Tibial nerve (tissue), 4 donors: Measurements from ENCODE around the gene FEM1C. TPM values are rescaled to one million over a fixed set of nuclear protein-coding genes. Genes with fewer than 3 reads are reported as not detected.

Experiments used
- small RNA-seq: library from RNA; depleted of rRNA; stranded (forward); fragments of <200 nt; gene quantifications from one replicate; pipeline ENCODE3, GENCODE V24; 2016
- total RNA-seq, 4 donors: library from RNA; depleted of rRNA; stranded (reverse); fragments of >200 nt; gene quantifications; one replicate each; pipeline ENCODE4 v1.1.0, GENCODE V29; 2016

The FEM1C gene
- total RNA-seq, 4 donors from 2014 or later: 16.9 to 24.5 (median 20.3) TPM

Small RNAs within 50 kb of the gene (small RNA-seq; reads per million reads assigned to genes)
- gene AC008628.1: not detected
- gene AC008628.2: not detected

Other genes starting within 250 kb of the FEM1C start
- 10 to 100 TPM in 3 of 4 donors, 1 to 10 TPM in 1; 5.7 to 15.0 (median 13.8) TPM for gene CCDC112, start 248.1 kb downstream of the FEM1C start, total RNA-seq
- 1 to 10 TPM; 1.0 to 2.8 (median 1.8) TPM for gene TICAM2, start 57.7 kb upstream of the FEM1C start, total RNA-seq
- gene TMED7, start 81.3 kb upstream of the FEM1C start, total RNA-seq: 10 to 100 TPM; 58.5 to 82.5 (median 76.4) TPM